ENCODE results near the gene KIAA0232.
"Not testable (repeated sequence)": the region's sequence is repeated elsewhere in the genome, so short reads cannot be mapped to it uniquely, and the experiment has no call there.

Gene KIAA0232

DNA sequence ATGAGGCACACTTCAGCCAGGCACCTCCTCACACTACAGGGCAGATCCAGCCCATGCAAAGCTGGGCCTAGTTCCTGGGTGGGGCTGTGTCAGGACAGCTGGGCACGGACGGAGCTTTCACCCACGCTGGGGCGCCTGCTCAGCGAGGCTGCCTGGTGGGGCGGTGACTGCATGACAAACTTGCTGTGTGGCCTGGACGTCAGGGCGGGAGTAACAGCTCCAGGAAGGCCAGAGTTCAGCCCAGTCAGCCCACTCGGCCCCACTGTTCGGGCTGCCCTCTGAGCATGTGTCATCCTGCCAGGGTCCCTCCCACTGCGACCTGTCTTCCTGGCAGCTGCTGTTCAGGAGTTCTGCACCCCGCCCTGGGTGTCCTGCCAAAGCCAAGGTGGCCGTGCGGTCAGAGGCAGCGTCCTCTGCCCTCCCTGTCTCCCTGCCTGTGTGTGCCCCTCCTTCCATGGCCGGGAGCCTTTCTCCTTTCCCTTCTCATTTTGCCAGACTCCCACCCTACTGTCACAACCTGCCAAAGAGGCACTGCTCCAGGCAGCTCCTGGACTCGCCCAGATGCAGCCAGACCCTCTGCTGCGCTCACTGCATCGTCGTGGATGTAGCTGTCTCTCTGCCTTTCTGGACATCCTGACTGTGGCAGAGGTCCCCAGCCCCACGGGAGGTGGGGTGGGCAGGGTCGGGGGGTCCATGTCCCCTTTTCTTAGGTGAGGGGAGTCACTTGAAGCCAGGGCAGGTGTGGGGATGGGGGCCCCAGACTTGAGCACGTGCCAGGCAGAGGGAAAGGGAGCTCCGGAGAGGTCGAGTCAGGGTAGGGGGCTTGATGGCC lies 33.0 kb upstream of the KIAA0232 start:
- no peak overlapping the region for H3K4me3 ChIP-seq (ENCODE audit: low read depth in 1 of 2, low read length in 2 of 2)
- H3K27ac ChIP-seq (ENCODE audit: low read length): no peak overlapping the region
- no peaks in the 10 kb centered on the region for H3K4me1 ChIP-seq (ENCODE audit: control insufficient read depth in 1 of 2, insufficient read depth in 2 of 2, low read length in 2 of 2)
- no peaks in the 10 kb centered on the region for H3K36me3 ChIP-seq (ENCODE audit: control insufficient read depth in 1 of 2, insufficient read depth in 2 of 2, low read length in 2 of 2)
- H3K27me3 ChIP-seq (ENCODE audit: low read depth, low read length): no peaks in the 10 kb centered on the region
- no peaks in the 10 kb centered on the region for H3K9me3 ChIP-seq (ENCODE audit: control insufficient read depth in 1 of 2, low read length in 2 of 2)

DNA sequence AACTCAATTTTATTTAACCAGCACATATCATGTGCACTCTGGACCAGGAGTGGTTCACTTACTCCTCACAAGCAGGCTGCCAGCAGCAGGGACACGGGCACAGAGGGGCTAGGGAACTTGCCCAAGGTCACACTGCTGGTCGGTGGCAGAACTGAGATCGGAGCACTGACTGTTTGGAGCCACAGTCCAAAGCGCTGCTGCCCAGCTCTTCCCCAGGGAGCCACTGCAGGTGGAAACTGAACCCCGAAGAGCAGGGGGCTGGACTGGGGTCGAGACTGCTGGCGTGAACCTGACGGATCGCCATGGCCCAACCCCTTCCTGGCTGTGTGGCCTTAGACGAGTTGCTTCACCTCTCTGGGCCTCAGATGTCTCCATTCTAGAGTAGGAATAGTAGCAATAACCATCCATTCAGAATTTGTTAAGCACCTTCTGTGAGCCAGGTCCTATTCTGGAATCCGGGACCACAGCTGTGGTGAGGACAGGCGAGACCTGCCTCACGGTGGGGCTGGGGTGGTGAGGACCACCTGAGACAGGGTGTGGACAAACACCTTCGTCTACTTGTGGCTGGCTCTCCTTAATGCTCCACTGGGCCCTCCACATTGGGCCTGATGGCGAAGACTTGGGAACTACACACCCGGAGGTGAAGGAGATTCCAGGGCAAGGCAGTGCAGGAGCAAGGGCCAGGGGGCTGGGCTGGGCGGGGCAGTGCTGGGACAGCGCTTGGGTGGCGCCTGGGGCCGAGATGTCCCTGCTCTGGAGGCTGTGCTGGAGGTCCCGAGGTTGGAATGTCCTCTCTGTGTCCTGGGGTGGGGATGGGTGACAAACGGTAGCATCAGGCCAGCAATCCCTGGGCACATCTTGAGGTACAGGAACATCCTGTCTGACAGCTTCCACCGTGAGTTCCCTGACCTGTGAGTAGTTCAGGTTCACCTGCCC lies 32.0 kb upstream of the KIAA0232 start:
- Histone ChIP-seq H3K4me1 (ENCODE audit: control insufficient read depth in 1 of 2, insufficient read depth in 2 of 2, low read length in 2 of 2) (no peaks in the 10 kb centered on the region), H3K4me3 (ENCODE audit: low read depth in 1 of 2, low read length in 2 of 2) (no peak overlapping the region), H3K27me3 (ENCODE audit: low read depth, low read length) (no peaks in the 10 kb centered on the region), H3K36me3 (ENCODE audit: control insufficient read depth in 1 of 2, insufficient read depth in 2 of 2, low read length in 2 of 2) (no peaks in the 10 kb centered on the region), H3K9me3 (ENCODE audit: control insufficient read depth in 1 of 2, low read length in 2 of 2) (no peaks in the 10 kb centered on the region), H3K27ac (ENCODE audit: low read length) (no peak overlapping the region)

DNA sequence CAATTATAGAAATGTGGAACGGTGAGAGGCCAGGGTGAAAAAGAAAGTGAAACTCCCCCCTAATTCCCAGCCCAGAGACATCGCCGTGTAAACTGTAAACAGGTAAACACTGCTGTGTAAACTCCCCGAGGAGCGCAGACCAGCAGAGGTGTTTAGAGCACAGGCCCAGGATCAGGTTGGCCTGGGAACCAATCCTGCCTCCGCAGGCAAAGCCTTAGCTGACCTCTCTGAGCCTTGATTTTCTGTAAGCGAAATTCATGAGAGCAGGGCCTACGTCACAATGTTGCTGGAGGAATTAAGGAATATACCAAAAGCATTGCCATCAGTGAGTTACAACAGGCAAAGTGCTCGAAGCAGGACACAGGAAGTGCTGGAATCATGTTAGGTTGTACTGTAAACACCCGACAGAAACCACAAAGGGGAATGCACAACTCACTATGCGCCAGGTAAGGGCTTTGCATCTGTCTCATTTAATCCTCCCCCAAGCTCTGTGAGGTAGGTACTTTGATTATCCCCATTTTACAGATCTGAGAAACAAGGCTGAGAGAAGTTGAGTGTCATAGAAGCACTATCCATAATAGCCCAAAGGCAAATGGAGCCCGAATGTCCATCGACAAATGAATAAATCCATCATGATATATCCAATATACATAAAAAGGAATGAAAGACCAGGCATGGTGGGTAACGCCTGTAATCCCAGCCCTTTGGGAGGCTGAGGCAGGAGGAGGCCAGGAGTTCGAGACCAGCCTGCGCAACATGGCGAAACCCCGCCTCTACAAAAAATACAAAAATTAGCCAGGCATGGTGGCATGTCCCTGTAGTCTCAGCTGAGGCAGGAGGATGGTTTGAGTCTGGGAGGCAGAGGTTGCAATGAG lies 30.7 kb upstream of the KIAA0232 start:
- Histone ChIP-seq H3K9me3 (ENCODE audit: control insufficient read depth in 1 of 2, low read length in 2 of 2) (no peaks in the 10 kb centered on the region), H3K4me3 (ENCODE audit: low read depth in 1 of 2, low read length in 2 of 2) (no peak overlapping the region), H3K4me1 (ENCODE audit: control insufficient read depth in 1 of 2, insufficient read depth in 2 of 2, low read length in 2 of 2) (no peaks in the 10 kb centered on the region), H3K27ac (ENCODE audit: low read length) (no peak overlapping the region), H3K36me3 (ENCODE audit: control insufficient read depth in 1 of 2, insufficient read depth in 2 of 2, low read length in 2 of 2) (no peaks in the 10 kb centered on the region), H3K27me3 (ENCODE audit: low read depth, low read length) (no peaks in the 10 kb centered on the region)

DNA sequence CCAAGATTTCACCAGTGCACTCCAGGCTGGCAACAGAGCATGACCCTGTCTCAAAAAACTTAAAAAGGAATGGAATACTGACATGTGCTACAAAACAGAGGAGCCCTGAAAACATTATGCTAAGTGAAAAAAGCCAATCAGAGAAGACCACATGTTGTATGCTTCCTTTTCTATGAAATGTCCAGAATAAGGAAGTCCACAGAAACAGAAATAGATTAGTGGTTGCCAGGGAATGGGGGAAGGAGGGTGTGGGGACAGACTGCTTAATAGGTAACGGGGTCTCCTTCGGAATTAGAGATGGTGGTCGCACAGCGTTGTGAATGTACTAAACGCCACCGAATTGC lies 30.1 kb upstream of the KIAA0232 start:
- Histone ChIP-seq H3K4me3 (ENCODE audit: low read depth in 1 of 2, low read length in 2 of 2) (no peak overlapping the region), H3K27me3 (ENCODE audit: low read depth, low read length) (no peaks in the 10 kb centered on the region), H3K4me1 (ENCODE audit: control insufficient read depth in 1 of 2, insufficient read depth in 2 of 2, low read length in 2 of 2) (no peaks in the 10 kb centered on the region), H3K36me3 (ENCODE audit: control insufficient read depth in 1 of 2, insufficient read depth in 2 of 2, low read length in 2 of 2) (no peaks in the 10 kb centered on the region), H3K27ac (ENCODE audit: low read length) (no peak overlapping the region), H3K9me3 (ENCODE audit: control insufficient read depth in 1 of 2, low read length in 2 of 2) (no peaks in the 10 kb centered on the region)

DNA sequence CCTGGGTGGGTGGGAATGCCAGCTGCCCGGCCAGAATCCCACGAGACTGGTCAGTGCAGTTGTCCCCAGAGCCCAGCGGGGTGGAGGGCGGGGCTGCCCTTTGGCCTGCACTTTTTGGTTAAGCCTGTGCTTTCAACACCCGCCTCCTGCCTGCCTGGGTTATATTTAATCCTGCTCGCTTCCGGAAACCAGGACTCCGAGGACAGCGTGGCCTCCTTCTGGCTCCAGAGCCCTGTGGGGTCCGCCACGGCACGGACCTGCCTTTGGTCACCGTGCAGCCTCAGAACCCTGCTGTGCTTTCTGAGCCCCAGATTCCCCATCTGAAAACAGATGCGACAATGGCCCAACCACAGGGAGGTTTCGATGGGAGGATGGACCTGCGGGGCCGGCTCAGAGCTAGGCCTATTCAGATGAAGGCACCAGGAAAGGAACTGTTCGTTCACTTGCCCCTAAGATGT lies 29.4 kb upstream of the KIAA0232 start:
- Histone ChIP-seq H3K4me1 (ENCODE audit: control insufficient read depth in 1 of 2, insufficient read depth in 2 of 2, low read length in 2 of 2) (no peaks in the 10 kb centered on the region), H3K27me3 (ENCODE audit: low read depth, low read length) (no peaks in the 10 kb centered on the region), H3K36me3 (ENCODE audit: control insufficient read depth in 1 of 2, insufficient read depth in 2 of 2, low read length in 2 of 2) (no peaks in the 10 kb centered on the region), H3K4me3 (ENCODE audit: low read depth in 1 of 2, low read length in 2 of 2) (no peak overlapping the region), H3K9me3 (ENCODE audit: control insufficient read depth in 1 of 2, low read length in 2 of 2) (no peaks in the 10 kb centered on the region), H3K27ac (ENCODE audit: low read length) (no peak overlapping the region)

DNA sequence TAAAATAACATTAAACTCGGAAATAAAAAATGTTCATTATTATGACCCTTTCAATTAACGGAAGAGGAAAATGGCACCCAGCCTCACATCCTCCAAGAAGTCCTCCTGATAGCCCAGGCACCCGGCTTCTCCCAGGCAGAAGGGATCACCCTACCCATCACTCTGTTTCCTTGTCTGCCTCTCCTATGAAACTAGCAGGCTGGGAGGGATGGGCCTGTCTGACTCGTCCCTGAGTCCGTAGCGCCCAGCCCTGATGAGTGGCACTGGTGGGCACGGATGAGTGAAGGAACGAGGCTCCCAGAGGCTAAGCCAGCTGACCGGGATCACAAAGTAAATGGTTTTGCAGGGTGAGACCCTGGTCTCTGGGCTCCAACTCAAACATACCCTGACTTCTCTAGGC lies 28.6 kb upstream of the KIAA0232 start:
- no peaks in the 10 kb centered on the region for H3K36me3 ChIP-seq (ENCODE audit: control insufficient read depth in 1 of 2, insufficient read depth in 2 of 2, low read length in 2 of 2)

DNA sequence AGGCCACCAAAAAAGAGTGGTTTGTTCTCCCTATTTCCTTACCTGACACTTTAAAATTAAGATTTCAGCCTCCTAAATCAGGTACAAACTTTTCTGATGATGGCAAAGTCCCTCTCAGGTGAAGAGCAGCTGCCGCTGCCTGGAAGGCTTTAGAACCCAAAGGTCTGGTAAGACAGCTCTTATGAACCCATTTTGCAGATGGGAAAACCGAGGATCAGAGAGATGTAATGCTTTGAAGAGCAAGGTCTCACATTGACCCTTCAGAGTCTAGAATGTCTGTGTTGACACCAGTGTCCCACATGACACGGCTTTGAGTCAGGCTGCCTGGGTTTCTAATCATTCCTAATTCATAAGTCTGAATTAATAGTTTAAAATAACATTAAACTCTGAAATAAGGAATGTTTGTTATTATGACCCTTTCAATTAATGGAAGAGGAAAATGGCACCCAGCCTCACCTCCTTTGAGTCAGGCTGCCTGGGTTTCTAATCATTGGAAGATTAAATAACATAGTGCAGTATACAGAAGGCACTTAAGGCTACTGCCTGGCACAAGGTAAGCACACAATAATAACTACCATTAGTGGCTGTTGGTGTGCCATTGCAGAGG lies 27.9 kb upstream of the KIAA0232 start:
- H3K27me3 ChIP-seq (ENCODE audit: low read depth, low read length): no peaks in the 10 kb centered on the region
- no peak overlapping the region for H3K27ac ChIP-seq (ENCODE audit: low read length)
- no peaks in the 10 kb centered on the region for H3K9me3 ChIP-seq (ENCODE audit: control insufficient read depth in 1 of 2, low read length in 2 of 2)
- H3K4me1 ChIP-seq (ENCODE audit: control insufficient read depth in 1 of 2, insufficient read depth in 2 of 2, low read length in 2 of 2): no peaks in the 10 kb centered on the region
- H3K36me3 ChIP-seq (ENCODE audit: control insufficient read depth in 1 of 2, insufficient read depth in 2 of 2, low read length in 2 of 2): no peaks in the 10 kb centered on the region
- no peak overlapping the region for H3K4me3 ChIP-seq (ENCODE audit: low read depth in 1 of 2, low read length in 2 of 2)

More for the DNA sequence above, 28.6 kb upstream of the KIAA0232 start:
- Histone ChIP-seq H3K4me3 (ENCODE audit: low read depth in 1 of 2, low read length in 2 of 2) (no peak overlapping the region), H3K9me3 (ENCODE audit: control insufficient read depth in 1 of 2, low read length in 2 of 2) (no peaks in the 10 kb centered on the region), H3K27ac (ENCODE audit: low read length) (no peak overlapping the region), H3K4me1 (ENCODE audit: control insufficient read depth in 1 of 2, insufficient read depth in 2 of 2, low read length in 2 of 2) (no peaks in the 10 kb centered on the region), H3K27me3 (ENCODE audit: low read depth, low read length) (no peaks in the 10 kb centered on the region)

DNA sequence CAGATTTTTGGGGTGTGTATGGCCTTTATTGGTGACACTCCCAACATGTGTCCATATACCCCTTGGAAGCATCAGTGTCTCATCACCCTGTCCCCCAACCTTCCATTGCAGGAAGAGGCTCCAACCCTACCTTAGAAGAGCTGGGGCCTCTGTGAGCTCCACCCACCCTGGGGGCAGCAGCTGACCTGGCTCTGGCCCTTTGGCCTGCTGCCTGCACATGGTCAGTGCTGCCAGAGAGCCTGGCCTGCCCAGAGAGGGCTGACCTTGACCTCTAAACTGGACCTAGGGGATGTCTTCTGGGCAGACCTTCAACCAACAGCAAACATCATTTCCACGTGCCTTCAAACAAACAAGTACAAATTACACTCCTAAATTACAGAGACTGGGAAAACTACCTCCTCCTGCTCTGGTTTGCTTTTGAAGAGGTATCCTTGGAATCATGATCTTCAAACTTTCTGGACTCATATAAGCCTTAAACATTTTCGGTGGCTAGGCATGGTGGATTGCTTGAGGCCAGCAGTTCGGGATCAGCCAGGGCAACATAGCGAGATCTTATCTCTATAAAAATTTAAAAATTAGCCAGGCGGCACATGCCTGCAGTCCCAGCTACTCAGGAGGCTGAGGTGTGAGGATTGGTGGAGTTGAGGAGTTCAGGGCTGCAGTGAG lies 27.3 kb upstream of the KIAA0232 start:
- H3K4me1 ChIP-seq (ENCODE audit: control insufficient read depth in 1 of 2, insufficient read depth in 2 of 2, low read length in 2 of 2): no peaks in the 10 kb centered on the region
- no peak overlapping the region for H3K27ac ChIP-seq (ENCODE audit: low read length)

DNA sequence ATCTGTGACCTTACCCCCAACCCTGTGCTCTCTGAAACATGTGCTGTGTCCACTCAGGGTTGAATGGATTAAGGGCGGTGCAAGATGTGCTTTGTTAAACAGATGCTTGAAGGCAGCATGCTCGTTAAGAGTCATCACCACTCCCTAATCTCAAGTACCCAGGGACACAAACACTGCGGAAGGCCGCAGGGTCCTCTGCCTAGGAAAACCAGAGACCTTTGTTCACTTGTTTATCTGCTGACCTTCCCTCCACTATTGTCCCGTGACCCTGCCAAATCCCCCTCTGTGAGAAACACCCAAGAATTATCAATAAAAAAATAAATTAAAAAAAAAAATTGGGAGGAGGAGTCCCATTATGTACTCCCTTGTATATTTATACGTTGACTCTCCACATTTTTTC lies 26.2 kb upstream of the KIAA0232 start:
- H3K9me3 ChIP-seq (ENCODE audit: control insufficient read depth in 1 of 2, low read length in 2 of 2); H3K27ac ChIP-seq (ENCODE audit: low read length); H3K27me3 ChIP-seq (ENCODE audit: low read depth, low read length); H3K4me1 ChIP-seq (ENCODE audit: control insufficient read depth in 1 of 2, insufficient read depth in 2 of 2, low read length in 2 of 2); H3K4me3 ChIP-seq (ENCODE audit: low read depth in 1 of 2, low read length in 2 of 2); H3K36me3 ChIP-seq (ENCODE audit: control insufficient read depth in 1 of 2, insufficient read depth in 2 of 2, low read length in 2 of 2): not testable (repeated sequence)

More for the DNA sequence above, 27.3 kb upstream of the KIAA0232 start:
- H3K36me3 ChIP-seq (ENCODE audit: control insufficient read depth in 1 of 2, insufficient read depth in 2 of 2, low read length in 2 of 2): no peaks in the 10 kb centered on the region
- H3K4me3 ChIP-seq (ENCODE audit: low read depth in 1 of 2, low read length in 2 of 2): no peak overlapping the region
- H3K9me3 ChIP-seq (ENCODE audit: control insufficient read depth in 1 of 2, low read length in 2 of 2): no peaks in the 10 kb centered on the region
- no peaks in the 10 kb centered on the region for H3K27me3 ChIP-seq (ENCODE audit: low read depth, low read length)

DNA sequence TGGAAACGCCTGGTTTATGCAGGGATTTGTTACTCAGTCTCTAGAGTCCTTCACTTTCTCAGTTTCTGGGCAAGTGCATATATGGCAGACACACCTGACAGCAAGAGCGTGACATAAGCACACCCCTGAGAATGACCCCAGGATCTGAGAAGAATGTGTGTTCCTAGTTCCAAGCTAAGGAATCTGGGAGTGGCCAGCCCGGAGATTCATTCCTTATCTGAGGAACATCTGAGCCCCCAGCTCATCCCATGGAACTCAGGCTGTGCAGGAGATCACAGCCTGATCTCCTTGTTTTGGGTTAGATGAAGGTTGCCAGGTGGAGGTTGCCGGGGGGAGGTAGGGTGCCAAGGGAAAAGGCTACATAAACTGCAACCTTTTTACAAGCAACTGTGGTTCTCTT lies 23.8 kb upstream of the KIAA0232 start:
- no peaks in the 10 kb centered on the region for H3K27me3 ChIP-seq (ENCODE audit: low read depth, low read length)
- no peaks in the 10 kb centered on the region for H3K36me3 ChIP-seq (ENCODE audit: control insufficient read depth in 1 of 2, insufficient read depth in 2 of 2, low read length in 2 of 2)
- no peaks in the 10 kb centered on the region for H3K4me1 ChIP-seq (ENCODE audit: control insufficient read depth in 1 of 2, insufficient read depth in 2 of 2, low read length in 2 of 2)
- H3K9me3 ChIP-seq (ENCODE audit: control insufficient read depth in 1 of 2, low read length in 2 of 2): no peaks in the 10 kb centered on the region
- H3K27ac ChIP-seq (ENCODE audit: low read length): no peak overlapping the region
- H3K4me3 ChIP-seq (ENCODE audit: low read depth in 1 of 2, low read length in 2 of 2): no peak overlapping the region

Measured in muscle layer of duodenum (tissue), 2 donors.